Posterior cingulate gyrus (tissue), 11 donors: ENCODE measurements around the gene MYCBP2.

ENCODE experiments used
- DNase-seq, 10 donors: peaks; one replicate each; pipeline versions ENCODE4 v3.0.0 to v3.0.0-alpha.2; 2020 to 2021; ENCODE audit warnings: mixed read lengths in 3 of 10
- intact Hi-C: fragments of 100-400 bp; cut with DNase I; formaldehyde crosslinking; loops from one replicate; pipeline ENCODE4 v1.15.1; 2023

The MYCBP2 gene

GRCh38 chr13:77002590-77003190 is 324.2 kb downstream of the MYCBP2 start:
- no peak for DNase-seq
- intact Hi-C loops: no loop called here

DNA sequence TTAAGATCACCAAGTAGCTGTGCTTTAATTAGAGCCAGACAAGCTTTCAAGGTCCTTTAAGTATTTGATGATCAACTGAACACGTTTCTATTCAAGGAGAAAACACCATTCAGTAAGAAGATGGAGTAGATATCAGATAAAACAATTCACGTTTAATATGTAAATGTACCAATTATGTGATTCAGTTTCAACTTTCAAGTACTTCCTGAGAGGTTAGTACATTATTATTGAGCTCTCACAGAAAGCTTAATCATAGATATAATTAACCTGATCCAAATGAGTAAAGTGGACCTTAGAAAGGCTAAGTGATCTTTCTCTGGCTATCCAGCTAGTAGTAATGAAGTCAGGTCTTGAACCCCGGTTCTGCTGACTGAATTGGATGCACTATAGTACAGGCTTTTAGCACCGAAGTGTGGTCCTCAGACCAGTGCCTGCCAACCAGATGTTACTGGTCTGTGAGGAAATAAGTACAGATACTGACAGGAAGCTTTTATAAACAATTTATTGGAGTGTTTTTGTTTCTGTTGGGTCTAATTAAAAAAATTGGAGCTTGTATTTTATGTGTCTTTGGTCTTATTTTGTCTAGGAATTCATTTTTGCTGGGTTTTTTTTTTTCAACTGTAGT is 324.8 kb downstream of the MYCBP2 start:
- intact Hi-C loops: no loop called here
- DNase-seq: no peak

DNA sequence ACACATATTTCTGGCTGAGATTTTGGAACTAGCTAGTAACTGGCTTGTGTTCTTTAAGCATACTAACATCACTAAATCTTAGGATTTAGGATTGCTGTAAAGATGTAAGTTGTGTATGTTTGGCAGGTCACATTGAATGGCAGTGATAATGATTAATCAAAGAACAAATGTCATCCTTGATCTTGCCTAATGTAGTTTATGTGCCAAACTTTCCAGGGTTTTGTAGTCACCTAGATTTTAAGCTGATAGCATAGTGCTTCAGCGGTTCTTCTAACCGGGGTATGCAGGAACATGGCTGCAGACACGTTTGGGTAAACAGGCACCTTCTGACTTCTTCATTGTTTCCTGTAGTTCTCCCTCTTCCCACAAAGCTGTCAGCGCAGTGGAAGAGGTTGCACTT is 325.4 kb downstream of the MYCBP2 start:
- DNase-seq: no peak
- intact Hi-C loops: no loop called here

DNA sequence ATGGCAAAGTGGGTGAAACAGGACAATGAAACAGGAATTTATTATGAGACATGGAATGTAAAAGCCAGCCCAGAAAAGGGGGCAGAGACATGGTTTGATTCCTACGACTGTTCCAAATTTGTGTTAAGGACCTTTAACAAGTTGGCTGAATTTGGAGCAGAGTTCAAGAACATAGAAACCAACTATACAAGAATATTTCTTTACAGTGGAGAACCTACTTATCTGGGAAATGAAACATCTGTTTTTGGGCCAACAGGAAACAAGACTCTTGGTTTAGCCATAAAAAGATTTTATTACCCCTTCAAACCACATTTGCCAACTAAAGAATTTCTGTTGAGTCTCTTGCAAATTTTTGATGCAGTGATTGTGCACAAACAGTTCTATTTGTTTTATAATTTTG is 326.4 kb downstream of the MYCBP2 start:
- intact Hi-C loops: no loop called here
- no peak for DNase-seq
